ENCODE measurements around the gene PIGA. TPM values are rescaled to one million over a fixed set of nuclear protein-coding genes. Genes with fewer than 3 reads are reported as not detected.

Gene PIGA
- total RNA-seq, 1 experiment from 2014 or later = 13.9 TPM

- H3K4me3 Mint-ChIP-seq = no peak overlapping the region
- peaks cover 0 to 2% of the 10 kb centered on the region in 2 experiments; a peak in 3 of 5 replicates for H3K9me3 Mint-ChIP-seq
- Histone ChIP-seq H4K91ac (ENCODE audit: insufficient read length, low read depth, low read length) (no peak overlapping the region), H3K56ac (ENCODE audit: insufficient read length, low read depth, low read length) (no peak overlapping the region), H3T11ph (ENCODE audit: low read length) (no peak overlapping the region), H2AFZ (ENCODE audit: low read length) (peak overlapping the region; percentile 3), H3K14ac (ENCODE audit: insufficient read depth, low read length) (no peak overlapping the region), H3K9me3 (ENCODE audit: control insufficient read depth, low read depth, low read length) (no peaks in the 10 kb centered on the region), H3K27ac (ENCODE audit: insufficient read length, low read depth, low read length) (no peak overlapping the region), H3K18ac (ENCODE audit: insufficient read length, low read depth, low read length) (no peak overlapping the region), H3K79me1 (ENCODE audit: insufficient read depth, low read depth, low read length, poor library complexity, severe bottlenecking) (no peaks in the 10 kb centered on the region), H2BK20ac (ENCODE audit: low read depth, low read length, poor library complexity, severe bottlenecking) (no peak overlapping the region), H4K20me1 (ENCODE audit: control insufficient read depth, insufficient read depth, insufficient read length) (no peaks in the 10 kb centered on the region), H3K4me2 (ENCODE audit: insufficient read depth, insufficient read length, low read length) (no peak overlapping the region), H3K9ac (ENCODE audit: extremely low read depth, insufficient read length, low read length) (no peak overlapping the region), H2BK12ac (ENCODE audit: insufficient read length, low read depth, low read length) (no peak overlapping the region), H2BK15ac (ENCODE audit: low read depth, low read length) (no peak overlapping the region), H3K23ac (ENCODE audit: insufficient read length, low read depth, low read length) (no peak overlapping the region), H4K8ac (replicated peaks; ENCODE audit: insufficient read length, low read depth, low read length) (no peak overlapping the region), H4K5ac (ENCODE audit: insufficient read length, low read depth, low read length) (no peak overlapping the region), H2BK120ac (ENCODE audit: low read depth, low read length, poor library complexity, severe bottlenecking) (no peak overlapping the region), H3K79me2 (ENCODE audit: insufficient read depth, low read length) (no peaks in the 10 kb centered on the region), H2AK5ac (ENCODE audit: insufficient read length, low read length) (no peak overlapping the region), H3K23me2 (ENCODE audit: insufficient read length, low read depth, low read length, poor library complexity, severe bottlenecking) (no peaks in the 10 kb centered on the region), H3K27me3 (ENCODE audit: insufficient read depth, low read length) (no peaks in the 10 kb centered on the region), H3K4ac (ENCODE audit: low read depth, low read length) (no peak overlapping the region), H3K4me1 (ENCODE audit: insufficient read depth, low read length) (0 out of 2 replicates have a peak, but pooled peaks cover 2% of the 10 kb centered on the region), H2BK5ac (ENCODE audit: insufficient read length, low read length) (no peak overlapping the region)
- H3K36me3 Mint-ChIP-seq (ENCODE audit: insufficient read depth in 1 of 3, low read depth in 3 of 3) = no peaks in the 10 kb centered on the region
- peaks cover 11 to 13% of the 10 kb centered on the region in 2 experiments for H3K4me1 Mint-ChIP-seq
- no peak overlapping the region; a peak in 2 of 7 replicates for H3K27ac Mint-ChIP-seq
- TF ChIP-seq CTCF (conservative IDR thresholded peaks at IDR 0.05) = no peak
- peaks cover 30% of the 10 kb centered on the region for H3K27me3 Mint-ChIP-seq (ENCODE audit: low read depth)
- peak; percentile 69 for DNase-seq
- WGBS (ENCODE audit: extremely low coverage, insufficient read length, low lambda C conversion rate) = no CpG with 5 or more reads among the region's 8 CpGs
These were observed 15.1 kb upstream of the PIGA start for GRCh38 chrX:15350329-15350996.
